SH-SY5Y (cell line): Measurements from ENCODE around the gene LITAF.

Source experiments
- GATA2 ChIP-seq: IDR thresholded peaks from 2 replicates; pipeline ENCODE4 v1.6.1; 2011; ENCODE audit warnings: mild to moderate bottlenecking, low read depth, low read length
- GATA3 ChIP-seq: IDR thresholded peaks from 2 replicates; pipeline ENCODE4 v1.6.1; 2011; ENCODE audit warnings: low read depth, mild to moderate bottlenecking, low read length, moderate library complexity

GRCh38 chr16:11593581-11593980, 6.9 kb upstream of the LITAF start:
- TF ChIP-seq GATA2 (no peak), GATA3 (no peak)
